Measurements from ENCODE around the gene TNFRSF1A.
A peak's percentile ranks its signal among the peaks of the same experiment; 100 is the strongest.
"Not testable (repeated sequence)": the region's sequence is repeated elsewhere in the genome, so short reads cannot be mapped to it uniquely, and the experiment has no call there.

Gene TNFRSF1A

GRCh38 chr12:6355491-6356373 is 13.9 kb upstream of the TNFRSF1A start:
- no peak for DNase-seq (ENCODE audit: low read depth)

GRCh38 chr12:6354495-6355393 is 12.9 kb upstream of the TNFRSF1A start:
- no peak for DNase-seq (ENCODE audit: low read depth)

GRCh38 chr12:6352193-6353173 is 10.6 kb upstream of the TNFRSF1A start:
- DNase-seq (ENCODE audit: low read depth) = no peak

- DNase-seq (ENCODE audit: low read depth) = no peak
These were observed 9.7 kb upstream of the TNFRSF1A start for GRCh38 chr12:6351622-6352021.

- no peak for DNase-seq (ENCODE audit: low read depth)
These were observed 5.8 kb upstream of the TNFRSF1A start for GRCh38 chr12:6347367-6348338.

GRCh38 chr12:6346942-6347341 is 5.1 kb upstream of the TNFRSF1A start:
- no peak for DNase-seq (ENCODE audit: low read depth)

GRCh38 chr12:6346235-6346832 is 4.5 kb upstream of the TNFRSF1A start:
- no peak for DNase-seq (ENCODE audit: low read depth)

GRCh38 chr12:6345319-6346091 is 3.6 kb upstream of the TNFRSF1A start:
- peak; percentile 87 for DNase-seq (ENCODE audit: low read depth)

- DNase-seq (ENCODE audit: low read depth) = not testable (repeated sequence)
These were observed 2.3 kb upstream of the TNFRSF1A start for GRCh38 chr12:6344101-6344660.

GRCh38 chr12:6343518-6343917 is 1.6 kb upstream of the TNFRSF1A start:
- no peak for DNase-seq (ENCODE audit: low read depth)

GRCh38 chr12:6342140-6342889 is 439 bp upstream of the TNFRSF1A start:
- no peak for DNase-seq (ENCODE audit: low read depth)

- DNase-seq (ENCODE audit: low read depth) = no peak
These were observed 995 bp downstream of the TNFRSF1A start for GRCh38 chr12:6340745-6341416.

GRCh38 chr12:6340032-6340638 is 1.7 kb downstream of the TNFRSF1A start:
- DNase-seq (ENCODE audit: low read depth) = no peak

GRCh38 chr12:6338955-6339354 is 2.9 kb downstream of the TNFRSF1A start:
- DNase-seq (ENCODE audit: low read depth) = no peak

- DNase-seq (ENCODE audit: low read depth) = not testable (repeated sequence)
These were observed 3.3 kb downstream of the TNFRSF1A start for GRCh38 chr12:6338536-6338935.

GRCh38 chr12:6337958-6338433 is 3.9 kb downstream of the TNFRSF1A start:
- DNase-seq (ENCODE audit: low read depth) = no peak
